ENCODE measurements around the gene RIOK1.
"Not testable (repeated sequence)": the region's sequence is repeated elsewhere in the genome, so short reads cannot be mapped to it uniquely, and the experiment has no call there.

Gene RIOK1

GRCh38 chr6:7454696-7455358, 65.2 kb downstream of the RIOK1 start:
- Histone ChIP-seq H3K9me2 (replicated peaks; ENCODE audit: low read depth, low read length) (no peaks in the 10 kb centered on the region), H3K4me3 (ENCODE audit: low read length, poor library complexity, severe bottlenecking) (no peak overlapping the region), H3K4me1 (ENCODE audit: insufficient read depth, low read length, poor library complexity, severe bottlenecking) (no peaks in the 10 kb centered on the region), H3F3A (ENCODE audit: low read depth) (no peaks in the 10 kb centered on the region), H3K9ac (ENCODE audit: low read depth, low read length, poor library complexity, severe bottlenecking) (no peak overlapping the region), H3K79me2 (ENCODE audit: insufficient read depth, low read length) (no peaks in the 10 kb centered on the region), H3K9me3 (ENCODE audit: insufficient read depth, low read depth, low read length) (no peaks in the 10 kb centered on the region), H2AFZ (ENCODE audit: low read length) (no peak overlapping the region), H3K4me2 (ENCODE audit: low read depth, low read length, poor library complexity, severe bottlenecking) (no peak overlapping the region), H4K20me1 (ENCODE audit: insufficient read depth, low read length, poor library complexity, severe bottlenecking) (no peaks in the 10 kb centered on the region), H3K36me3 (ENCODE audit: insufficient read depth, low read length) (no peaks in the 10 kb centered on the region), H3K27me3 (ENCODE audit: insufficient read depth, low read length, poor library complexity, severe bottlenecking) (no peaks in the 10 kb centered on the region)
- no peak for TF ChIP-seq CTCF (conservative IDR thresholded peaks at IDR 0.05; ENCODE audit: low read length)
- no peak for TF ChIP-seq EZH2phosphoT487 (IDR thresholded peaks at IDR 0.05; ENCODE audit: borderline replicate concordance)

- not testable (repeated sequence) for H2AFZ ChIP-seq (ENCODE audit: low read length); H3K79me2 ChIP-seq (ENCODE audit: insufficient read depth, low read length); H3K4me2 ChIP-seq (ENCODE audit: low read depth, low read length, poor library complexity, severe bottlenecking); H3K9me2 ChIP-seq (replicated peaks; ENCODE audit: low read depth, low read length); H3K36me3 ChIP-seq (ENCODE audit: insufficient read depth, low read length); H3K4me1 ChIP-seq (ENCODE audit: insufficient read depth, low read length, poor library complexity, severe bottlenecking); H3K9me3 ChIP-seq (ENCODE audit: insufficient read depth, low read depth, low read length); H4K20me1 ChIP-seq (ENCODE audit: insufficient read depth, low read length, poor library complexity, severe bottlenecking); H3K4me3 ChIP-seq (ENCODE audit: low read length, poor library complexity, severe bottlenecking); H3K27me3 ChIP-seq (ENCODE audit: insufficient read depth, low read length, poor library complexity, severe bottlenecking); H3K9ac ChIP-seq (ENCODE audit: low read depth, low read length, poor library complexity, severe bottlenecking); H3F3A ChIP-seq (ENCODE audit: low read depth)
Measured at GRCh38 chr6:7456302-7456701, 66.7 kb downstream of the RIOK1 start.

- H3F3A ChIP-seq (ENCODE audit: low read depth) = no peaks in the 10 kb centered on the region
- no peaks in the 10 kb centered on the region for H3K4me1 ChIP-seq (ENCODE audit: insufficient read depth, low read length, poor library complexity, severe bottlenecking)
- no peaks in the 10 kb centered on the region for H3K27me3 ChIP-seq (ENCODE audit: insufficient read depth, low read length, poor library complexity, severe bottlenecking)
- TF ChIP-seq CTCF (conservative IDR thresholded peaks at IDR 0.05; ENCODE audit: low read length) (no peak), EZH2phosphoT487 (IDR thresholded peaks at IDR 0.05; ENCODE audit: borderline replicate concordance) (no peak)
- no peak overlapping the region for H3K4me3 ChIP-seq (ENCODE audit: low read length, poor library complexity, severe bottlenecking)
- H3K9me3 ChIP-seq (ENCODE audit: insufficient read depth, low read depth, low read length) = no peaks in the 10 kb centered on the region
- no peaks in the 10 kb centered on the region for H3K79me2 ChIP-seq (ENCODE audit: insufficient read depth, low read length)
- no peak overlapping the region for H3K9ac ChIP-seq (ENCODE audit: low read depth, low read length, poor library complexity, severe bottlenecking)
- H3K9me2 ChIP-seq (replicated peaks; ENCODE audit: low read depth, low read length) = no peaks in the 10 kb centered on the region
- H4K20me1 ChIP-seq (ENCODE audit: insufficient read depth, low read length, poor library complexity, severe bottlenecking) = no peaks in the 10 kb centered on the region
- H3K4me2 ChIP-seq (ENCODE audit: low read depth, low read length, poor library complexity, severe bottlenecking) = no peak overlapping the region
- no peak overlapping the region for H2AFZ ChIP-seq (ENCODE audit: low read length)
- H3K36me3 ChIP-seq (ENCODE audit: insufficient read depth, low read length) = no peaks in the 10 kb centered on the region
Measured at GRCh38 chr6:7461416-7461815, 71.8 kb downstream of the RIOK1 start.

GRCh38 chr6:7463785-7464184, 74.2 kb downstream of the RIOK1 start:
- Histone ChIP-seq H3K4me1 (ENCODE audit: insufficient read depth, low read length, poor library complexity, severe bottlenecking) (no peaks in the 10 kb centered on the region), H3K9ac (ENCODE audit: low read depth, low read length, poor library complexity, severe bottlenecking) (no peak overlapping the region), H3K36me3 (ENCODE audit: insufficient read depth, low read length) (no peaks in the 10 kb centered on the region), H3K9me3 (ENCODE audit: insufficient read depth, low read depth, low read length) (no peaks in the 10 kb centered on the region), H4K20me1 (ENCODE audit: insufficient read depth, low read length, poor library complexity, severe bottlenecking) (no peaks in the 10 kb centered on the region), H3K4me3 (ENCODE audit: low read length, poor library complexity, severe bottlenecking) (no peak overlapping the region), H2AFZ (ENCODE audit: low read length) (no peak overlapping the region), H3K79me2 (ENCODE audit: insufficient read depth, low read length) (no peaks in the 10 kb centered on the region), H3K9me2 (replicated peaks; ENCODE audit: low read depth, low read length) (no peaks in the 10 kb centered on the region), H3K4me2 (ENCODE audit: low read depth, low read length, poor library complexity, severe bottlenecking) (no peak overlapping the region), H3K27me3 (ENCODE audit: insufficient read depth, low read length, poor library complexity, severe bottlenecking) (no peaks in the 10 kb centered on the region), H3F3A (ENCODE audit: low read depth) (no peaks in the 10 kb centered on the region)
- no peak for TF ChIP-seq EZH2phosphoT487 (IDR thresholded peaks at IDR 0.05; ENCODE audit: borderline replicate concordance)
- no peak for TF ChIP-seq CTCF (conservative IDR thresholded peaks at IDR 0.05; ENCODE audit: low read length)
